HG02840 (cell line): ENCODE data around the gene ZNF616.
"Not testable (repeated sequence)": the region's sequence is repeated elsewhere in the genome, so short reads cannot be mapped to it uniquely, and the experiment has no call there.

Experiments
- ATAC-seq: cut with Tn5 transposase; IDR thresholded peaks from one replicate; pipeline ENCODE4 v1.9.1; 2021; ENCODE audit warnings: mild to moderate bottlenecking, moderate library complexity, moderate number of reproducible peaks; ENCODE audit not compliant: unreplicated experiment, low FRiP score

ZNF616 gene

DNA sequence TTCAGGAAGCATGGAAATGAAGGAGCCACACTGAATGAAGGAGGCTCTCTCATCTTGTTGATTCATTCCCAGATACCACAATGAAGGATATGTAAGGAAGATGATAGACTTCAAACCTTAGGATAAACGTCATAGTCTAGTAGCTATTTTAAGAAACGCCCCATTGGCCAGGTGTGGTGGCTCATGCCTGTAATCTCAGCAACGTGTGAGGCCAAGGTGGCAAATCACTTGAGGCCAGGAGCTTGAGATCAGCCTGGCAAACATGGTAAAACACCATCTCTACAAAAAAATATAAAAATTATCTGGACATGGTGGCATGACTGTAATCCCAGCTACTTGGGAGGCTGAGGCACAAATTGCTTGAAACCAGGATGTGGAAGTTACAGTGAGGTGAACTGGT is 27.1 kb downstream of the ZNF616 start:
- ATAC-seq: no peak

DNA sequence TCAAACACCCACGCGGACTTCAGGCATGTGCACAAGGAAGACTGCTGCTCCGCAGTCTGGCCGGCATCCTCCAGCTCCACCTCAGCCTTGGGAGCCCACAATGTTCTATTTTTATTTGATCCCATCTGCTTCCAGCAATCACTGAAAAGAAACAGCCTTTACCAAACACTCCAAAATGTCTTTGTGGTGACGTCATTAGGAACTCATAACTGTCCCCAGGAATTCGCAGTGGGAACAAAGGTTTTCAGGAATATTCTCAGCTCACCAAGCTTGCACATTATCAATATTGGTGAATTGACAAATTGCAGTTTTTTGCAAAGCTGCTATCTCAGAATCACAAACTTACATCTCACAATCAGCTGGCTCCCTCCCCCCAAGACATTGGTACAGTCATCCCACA is 29.0 kb downstream of the ZNF616 start:
- no peak for ATAC-seq

DNA sequence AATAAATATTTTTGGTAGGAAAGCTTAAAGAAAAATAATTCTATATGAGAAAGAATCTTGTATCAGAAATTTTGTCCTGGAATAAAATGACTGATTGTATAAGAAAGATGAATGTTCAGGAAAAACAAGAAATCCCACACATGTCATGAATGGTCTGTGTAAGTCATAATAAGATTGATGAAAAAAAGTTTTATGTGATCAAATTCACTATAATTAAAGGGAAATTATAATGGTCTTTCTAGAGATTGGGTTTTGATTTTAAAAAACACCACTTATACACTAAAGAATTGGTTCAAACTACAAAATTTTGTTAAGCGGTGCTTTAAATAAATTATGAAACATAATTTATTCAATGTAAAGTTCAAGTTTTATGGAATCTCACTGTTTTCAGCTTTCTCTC is 37.0 kb downstream of the ZNF616 start:
- no peak for ATAC-seq

DNA sequence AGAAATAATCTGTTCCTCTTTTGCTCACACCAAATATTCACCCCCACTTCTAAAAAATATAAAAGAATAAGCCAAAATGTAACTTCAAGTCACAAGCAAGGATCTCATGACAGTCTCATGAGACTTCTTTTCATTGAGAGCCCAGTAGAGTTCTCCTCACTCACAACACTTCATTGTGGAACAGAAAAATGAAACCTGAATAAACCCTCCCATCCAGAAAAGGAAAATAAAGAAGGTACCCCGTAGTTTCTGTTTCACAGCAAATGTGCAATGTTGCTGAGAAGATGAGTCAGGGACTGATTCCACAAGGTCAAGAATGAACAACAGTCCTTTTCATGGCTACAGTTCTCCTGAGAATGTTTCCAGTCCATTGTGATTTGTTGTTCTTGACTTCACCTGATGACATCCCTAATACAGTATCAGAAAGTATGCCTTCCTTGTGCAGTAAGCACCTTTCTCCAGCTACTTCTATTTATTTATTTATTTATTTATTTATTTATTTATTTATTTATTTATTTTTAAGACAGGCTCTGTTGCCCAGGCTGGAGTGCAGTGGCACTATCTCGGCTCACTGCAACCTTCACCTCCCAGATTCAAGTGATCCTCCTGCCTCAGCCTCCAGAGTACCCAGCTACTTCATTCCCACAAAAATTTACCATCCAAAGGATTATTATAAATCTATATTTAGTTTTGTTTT is 37.7 kb downstream of the ZNF616 start:
- no peak for ATAC-seq

DNA sequence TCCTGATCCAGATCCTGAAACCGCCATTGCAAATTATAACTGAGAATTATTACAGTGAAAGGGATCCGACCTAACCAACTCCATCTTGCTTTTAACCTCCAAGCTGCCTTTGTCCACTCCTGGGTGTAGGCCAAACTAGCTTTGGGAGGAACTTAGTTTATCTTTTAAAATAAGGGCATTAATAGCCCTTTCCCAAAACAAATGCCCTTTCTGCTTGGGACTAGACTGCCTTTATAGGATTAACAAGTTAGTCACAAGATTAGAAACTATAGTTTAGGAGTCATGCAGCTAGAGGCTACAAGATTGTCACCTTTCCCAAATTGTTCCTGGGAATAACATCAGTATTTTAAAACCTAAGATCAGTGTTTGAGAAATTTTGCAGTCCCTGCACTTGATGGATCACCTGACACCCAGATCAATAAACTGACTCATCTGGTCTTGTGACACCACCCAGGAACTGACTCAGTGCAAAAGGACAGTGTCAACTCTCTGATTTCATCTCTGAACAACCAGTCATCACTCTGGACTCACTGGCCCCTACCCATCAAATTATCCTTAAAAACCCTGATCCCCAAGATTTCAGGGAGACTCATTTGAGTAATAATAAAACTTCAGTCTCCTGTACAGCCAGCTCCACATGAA is 40.1 kb downstream of the ZNF616 start:
- ATAC-seq: no peak

DNA sequence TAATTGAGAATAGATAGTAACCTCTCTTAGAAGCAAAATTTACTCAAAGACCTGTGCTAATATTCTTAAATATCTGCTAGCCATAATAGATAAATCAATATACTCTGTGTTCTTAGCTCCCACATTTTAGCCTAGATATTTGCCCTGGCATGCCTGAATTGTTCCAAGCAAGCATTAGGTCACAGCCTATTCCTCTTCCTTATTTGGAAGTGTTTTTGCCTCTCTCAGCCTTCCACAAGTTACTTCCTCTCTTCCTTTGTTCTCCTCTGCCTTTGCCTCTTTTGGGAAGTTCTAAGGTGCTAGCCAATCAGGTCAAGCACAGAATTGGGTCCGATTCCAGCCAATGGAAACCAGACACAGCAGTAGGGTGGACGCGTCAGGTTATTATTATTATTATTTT is 43.3 kb downstream of the ZNF616 start:
- not testable (repeated sequence) for ATAC-seq

DNA sequence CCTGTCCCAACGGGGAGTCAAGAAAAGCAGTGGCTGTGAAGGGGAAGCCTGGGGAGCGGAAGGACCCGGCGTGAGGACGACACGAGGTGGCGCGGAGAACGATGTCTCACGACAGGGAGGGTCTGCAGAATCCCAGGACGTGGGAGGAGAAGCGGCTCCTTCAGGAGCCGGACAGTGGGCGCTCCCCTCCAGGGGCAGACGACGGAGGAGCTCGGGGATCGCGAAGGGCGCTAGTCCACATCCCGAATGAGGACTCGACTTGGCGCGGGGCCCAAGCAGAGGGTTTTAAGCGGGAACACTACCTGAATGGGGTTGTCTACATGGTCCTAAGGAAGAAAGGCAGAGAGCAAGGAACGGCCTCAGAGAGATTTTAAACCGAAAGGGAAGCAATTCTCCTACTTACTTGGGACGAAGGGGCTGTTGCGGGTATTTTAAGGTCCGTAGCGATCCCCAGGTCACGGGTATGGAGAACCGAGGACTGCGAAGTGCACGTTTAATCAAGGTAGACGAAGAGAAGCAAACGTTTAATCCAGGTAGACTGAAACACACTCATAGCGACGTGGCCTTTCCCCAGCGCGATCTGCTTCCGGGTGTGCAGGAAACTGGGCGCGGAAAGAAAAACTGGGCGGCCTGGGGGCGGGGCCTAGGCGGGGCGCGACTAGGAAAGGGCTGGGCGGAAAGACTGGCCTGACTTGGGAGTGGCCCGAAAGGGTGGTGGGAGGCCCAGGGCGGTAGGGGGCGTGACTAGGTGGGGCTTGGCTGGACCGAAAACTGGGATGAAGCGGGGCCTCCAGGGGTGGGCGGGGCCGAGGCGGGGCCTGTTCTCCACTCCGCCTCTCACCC is 44.3 kb downstream of the ZNF616 start, which contains the start of gene ZNF841:
Gene ZNF841, minus strand, starts transcription at position 594 of the 843 bp plus-strand sequence. CDS start 10,964 bp downstream, outside the sequence.
- ATAC-seq: peak; percentile 93

DNA sequence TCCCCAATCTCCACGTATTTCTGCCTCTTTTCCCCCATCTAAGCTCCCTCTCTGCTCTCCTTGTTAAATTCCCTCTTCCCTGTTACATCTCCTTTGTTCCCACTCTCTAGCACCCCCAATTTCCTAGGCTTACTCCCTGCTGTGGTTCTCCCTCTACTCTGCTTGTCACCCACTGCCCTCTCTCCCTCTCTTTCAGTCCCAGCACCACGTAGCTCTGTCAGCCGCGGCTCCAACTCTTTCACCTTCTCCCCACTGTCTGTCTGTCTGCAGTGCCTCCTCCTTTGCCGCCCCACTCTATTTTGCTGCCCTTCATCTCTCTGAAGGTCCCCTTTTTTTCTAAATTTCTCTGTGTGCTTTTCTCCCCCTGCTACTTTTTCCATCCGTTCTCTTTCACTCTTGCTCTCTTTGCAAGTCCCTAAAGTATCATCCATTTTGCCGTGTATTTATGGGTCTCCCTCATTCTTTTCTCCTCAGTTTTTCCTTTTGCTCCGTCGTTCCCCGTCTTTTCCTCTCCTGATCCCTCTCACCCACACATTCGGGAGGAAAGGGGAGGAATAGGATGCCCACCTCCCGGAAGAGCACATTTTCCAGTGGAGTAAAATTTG is 45.1 kb downstream of the ZNF616 start:
- ATAC-seq: no peak

DNA sequence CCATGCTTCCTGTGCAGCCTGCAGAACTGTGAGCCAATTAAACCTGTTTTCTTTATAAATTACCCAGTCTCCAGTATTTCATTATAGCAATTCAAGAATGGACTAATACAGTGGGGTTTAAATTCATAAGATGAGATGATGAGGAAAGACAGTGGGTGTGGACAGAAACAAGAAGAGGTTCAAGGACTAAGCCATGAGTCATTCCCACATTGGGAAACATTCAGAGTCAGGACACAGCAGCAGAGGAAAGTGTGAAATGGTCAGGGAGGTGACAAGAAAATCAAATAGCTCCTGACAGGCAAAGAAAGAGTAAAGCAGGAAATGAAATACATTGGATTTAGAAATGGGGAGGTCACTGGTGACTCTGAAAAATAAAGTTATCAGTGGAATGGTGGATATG is 53.3 kb downstream of the ZNF616 start:
- no peak for ATAC-seq

DNA sequence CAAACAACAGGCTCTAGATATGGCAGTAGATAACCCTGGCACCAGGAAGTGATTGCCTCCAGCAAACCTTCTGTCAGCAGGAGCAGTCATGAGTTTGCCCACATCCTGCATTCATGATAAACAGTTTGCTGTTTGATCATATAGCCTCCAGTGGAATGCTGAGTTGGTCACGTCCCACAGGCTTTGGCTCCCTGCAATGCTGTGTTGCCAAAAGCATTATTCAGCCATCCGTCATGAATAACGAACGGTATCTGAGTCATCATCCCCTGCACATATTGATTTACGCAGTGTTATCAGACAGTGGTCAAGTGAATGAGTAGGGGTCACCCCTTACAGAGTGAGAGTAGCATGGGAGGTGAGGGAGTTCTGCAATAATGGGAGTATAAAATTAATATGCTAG is 69.2 kb downstream of the ZNF616 start:
- no peak for ATAC-seq

DNA sequence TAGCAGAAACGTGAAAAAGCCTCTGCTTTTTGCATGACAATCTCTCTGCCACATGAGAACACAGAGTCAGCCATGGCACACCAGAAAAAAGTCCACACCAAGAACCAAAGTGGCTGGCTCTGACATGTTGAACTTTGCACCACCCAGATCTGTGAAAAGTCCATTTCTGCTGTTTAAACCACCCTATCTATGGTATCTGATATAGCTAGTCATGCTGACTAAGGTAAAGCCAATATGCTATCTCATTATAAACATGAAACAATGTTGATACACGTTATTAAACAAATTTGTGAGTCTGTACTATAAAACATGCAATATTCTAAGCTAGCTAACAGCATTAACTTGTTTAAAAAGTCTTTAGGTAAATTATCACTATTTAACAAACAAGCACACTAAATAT is 70.1 kb downstream of the ZNF616 start:
- no peak for ATAC-seq

DNA sequence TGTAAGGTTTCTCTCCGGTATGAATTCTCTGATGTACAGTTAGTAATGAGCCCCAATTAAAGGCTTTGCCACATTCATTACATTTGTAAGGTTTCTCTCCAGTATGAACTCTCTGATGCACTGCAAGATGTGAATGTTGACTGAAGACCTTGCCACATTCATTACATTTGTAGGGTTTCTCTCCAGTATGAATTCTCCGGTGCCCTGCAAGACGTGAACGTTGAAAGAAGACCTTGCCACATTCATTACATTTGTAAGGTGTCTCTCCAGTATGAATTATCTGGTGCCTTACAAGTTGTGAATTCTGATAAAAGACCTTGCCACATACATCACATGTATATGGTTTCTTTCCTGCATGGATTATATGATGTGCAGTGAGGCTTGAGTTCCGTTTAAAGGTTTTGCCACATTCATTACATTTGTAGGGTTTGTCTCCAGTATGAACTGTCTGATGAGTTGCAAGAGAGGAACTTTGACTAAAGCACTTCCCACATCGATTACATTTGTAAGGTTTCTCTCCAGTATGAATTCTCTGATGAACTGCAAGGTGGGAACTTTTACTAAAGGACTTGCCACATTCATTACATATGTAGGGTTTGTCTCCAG is 73.4 kb downstream of the ZNF616 start:
- ATAC-seq: no peak

DNA sequence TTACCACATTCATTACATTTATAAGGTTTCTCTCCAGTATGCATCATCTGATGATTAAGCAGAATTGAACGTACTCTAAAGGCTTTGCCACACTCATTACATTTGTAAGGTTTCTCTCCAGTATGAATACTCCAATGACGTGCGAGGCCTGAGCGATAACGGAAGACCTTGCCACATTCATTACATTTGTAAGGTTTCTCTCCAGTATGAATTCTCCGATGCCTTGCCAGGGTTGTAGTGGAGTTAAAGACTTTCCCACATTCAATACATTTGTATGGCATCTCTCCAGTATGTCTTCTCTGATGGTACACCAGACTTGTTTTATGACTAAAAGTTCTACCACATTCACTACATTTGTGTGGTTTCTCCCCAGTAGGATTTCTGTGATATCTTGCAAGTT is 74.3 kb downstream of the ZNF616 start:
- ATAC-seq: no peak
